AG04449 (cell line): ENCODE data around the gene LPP.

Experiments used
- CTCF ChIA-PET: fragments of 350-600 bp; formaldehyde crosslinking; extraction: SDS; loops from one replicate; lab custom pipeline; 2021; ENCODE audit warnings: antibody characterized with exemption; lab: Yijun Ruan, JAX
- POLR2A ChIA-PET: fragments of 400-600, 350-600 bp; formaldehyde crosslinking; extraction: SDS; loops from one replicate; lab custom pipeline; 2020; ENCODE audit warnings: antibody characterized with exemption, inconsistent platforms; lab: Yijun Ruan, JAX
- DNase-seq: peaks from one replicate; pipeline ENCODE4 v3.0.0-alpha.2; 2010; ENCODE audit warnings: low read depth, low spot score
- H3K4me3 ChIP-seq: 2 replicates; pipeline ENCODE4 v1.5.1; 2011; ENCODE audit warnings: low read depth, mild to moderate bottlenecking, control low read depth, low read length
- TF ChIP-seq, protein P1 (sequence below): IDR thresholded peaks from one replicate; pipeline ENCODE4 v1.5.1; 2011; ENCODE audit warnings: mild to moderate bottlenecking, moderate library complexity, low read length, control low read depth, inconsistent platforms; ENCODE audit not compliant: insufficient read depth; ENCODE audit errors: missing control alignments

LPP gene

DNA sequence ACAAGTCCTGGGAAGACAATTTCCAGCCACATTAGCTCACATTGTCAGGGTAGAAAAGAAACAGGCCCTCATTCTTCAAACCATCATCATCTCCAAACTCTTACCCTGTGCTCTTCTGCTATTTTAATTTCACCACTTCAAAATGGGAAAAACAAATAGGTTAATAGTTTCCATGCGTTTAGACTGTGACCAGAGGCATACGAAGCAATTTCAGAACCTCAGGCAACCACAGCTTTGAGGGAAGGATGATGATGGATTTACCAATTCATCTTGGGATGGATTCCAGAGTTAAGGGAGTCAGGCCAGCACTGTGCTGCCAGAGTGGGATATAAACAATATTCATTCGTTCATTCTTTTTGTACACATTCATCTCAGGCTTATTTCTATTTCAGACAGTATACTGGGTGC, 710.0 kb downstream of the LPP start:
- TF ChIP-seq, protein P1, sequence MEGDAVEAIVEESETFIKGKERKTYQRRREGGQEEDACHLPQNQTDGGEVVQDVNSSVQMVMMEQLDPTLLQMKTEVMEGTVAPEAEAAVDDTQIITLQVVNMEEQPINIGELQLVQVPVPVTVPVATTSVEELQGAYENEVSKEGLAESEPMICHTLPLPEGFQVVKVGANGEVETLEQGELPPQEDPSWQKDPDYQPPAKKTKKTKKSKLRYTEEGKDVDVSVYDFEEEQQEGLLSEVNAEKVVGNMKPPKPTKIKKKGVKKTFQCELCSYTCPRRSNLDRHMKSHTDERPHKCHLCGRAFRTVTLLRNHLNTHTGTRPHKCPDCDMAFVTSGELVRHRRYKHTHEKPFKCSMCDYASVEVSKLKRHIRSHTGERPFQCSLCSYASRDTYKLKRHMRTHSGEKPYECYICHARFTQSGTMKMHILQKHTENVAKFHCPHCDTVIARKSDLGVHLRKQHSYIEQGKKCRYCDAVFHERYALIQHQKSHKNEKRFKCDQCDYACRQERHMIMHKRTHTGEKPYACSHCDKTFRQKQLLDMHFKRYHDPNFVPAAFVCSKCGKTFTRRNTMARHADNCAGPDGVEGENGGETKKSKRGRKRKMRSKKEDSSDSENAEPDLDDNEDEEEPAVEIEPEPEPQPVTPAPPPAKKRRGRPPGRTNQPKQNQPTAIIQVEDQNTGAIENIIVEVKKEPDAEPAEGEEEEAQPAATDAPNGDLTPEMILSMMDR: no peak
- ChIA-PET POLR2A (interaction anchor here (1.3 kb wide), 1 partner anchor 18 kb away, joined by 4 read pairs; no protein-coding TSS in a partner anchor), CTCF (interaction anchor here (0.9 to 1.9 kb wide), 2 partner anchors 12 to 92 kb away, joined by 3 to 4 read pairs; no protein-coding TSS in a partner anchor)
- DNase-seq: peak; percentile 71
- no peak overlapping the region for H3K4me3 ChIP-seq

DNA sequence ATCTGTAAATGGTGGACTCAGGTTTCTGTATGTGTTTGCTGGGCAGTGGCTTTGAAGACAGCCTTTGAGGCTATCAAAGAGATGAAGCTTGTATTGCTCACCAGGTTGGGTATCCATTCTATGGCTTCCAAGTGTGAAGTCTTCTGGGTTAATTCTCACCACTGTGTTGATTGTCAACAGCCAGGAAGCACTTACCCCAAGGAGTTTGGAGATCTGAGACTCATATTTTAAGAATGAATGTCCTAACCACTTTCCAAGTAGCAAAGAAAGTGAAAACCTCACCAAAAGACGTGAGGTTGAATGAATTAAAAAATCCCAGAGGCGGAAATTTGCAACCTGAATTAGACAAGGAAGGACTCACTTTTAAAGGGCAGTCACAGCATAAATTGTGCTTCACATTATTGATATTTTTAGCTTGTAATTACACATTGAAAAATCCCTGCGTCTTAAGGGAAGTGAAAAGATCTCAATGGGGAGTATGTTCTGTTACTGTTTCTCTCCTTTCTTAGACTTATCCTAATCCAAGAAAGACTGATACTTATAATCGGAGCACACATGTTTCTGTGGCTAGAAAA, 713.8 kb downstream of the LPP start:
- no peak overlapping the region for H3K4me3 ChIP-seq
- CTCF ChIA-PET: no interaction called here
- TF ChIP-seq, protein P1: no peak
- POLR2A ChIA-PET: no interaction called here
- no peak for DNase-seq

DNA sequence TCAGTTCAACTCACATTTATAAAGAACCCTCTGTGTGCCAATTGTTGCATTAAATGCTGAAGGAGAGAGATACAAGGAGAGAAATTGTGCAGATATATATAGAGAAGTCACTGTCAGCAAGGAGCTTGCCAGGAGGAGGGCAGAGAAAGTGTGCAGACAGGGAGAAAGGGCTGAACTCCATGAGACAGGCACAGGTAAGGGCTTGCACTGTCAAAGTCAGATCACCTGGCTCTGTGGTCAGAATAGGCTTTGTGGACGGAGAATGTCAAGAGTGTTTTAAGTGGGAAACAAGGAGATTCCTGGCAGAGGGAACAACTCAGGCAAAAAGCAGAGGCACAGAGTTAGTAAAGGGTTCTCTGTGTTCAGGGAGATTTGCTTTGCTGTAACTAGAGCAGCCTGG, 714.8 kb downstream of the LPP start:
- H3K4me3 ChIP-seq: no peak overlapping the region
- CTCF ChIA-PET: no interaction called here
- POLR2A ChIA-PET: no interaction called here
- TF ChIP-seq, protein P1: no peak
- DNase-seq: no peak

DNA sequence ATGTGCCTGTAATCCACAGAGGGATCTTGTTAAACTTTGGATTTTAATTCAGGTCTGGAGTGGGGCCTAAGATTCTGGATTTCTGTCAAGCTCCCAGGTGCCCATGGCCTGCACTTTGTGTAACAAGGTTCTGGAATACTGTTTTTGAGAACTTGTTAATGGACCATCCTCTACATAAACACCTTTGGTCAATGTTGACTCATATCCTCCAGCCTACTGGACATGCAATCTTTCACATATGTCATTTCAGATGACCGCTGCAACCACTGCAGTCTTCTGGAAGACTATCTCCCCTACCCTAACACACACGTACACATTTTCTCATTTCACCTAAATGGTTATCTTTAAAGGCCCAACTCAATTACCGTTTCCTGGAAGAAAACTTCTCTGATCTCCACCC, 715.7 kb downstream of the LPP start:
- no peak for DNase-seq
- H3K4me3 ChIP-seq: no peak overlapping the region
- ChIA-PET CTCF (no interaction called here), POLR2A (no interaction called here)
- TF ChIP-seq, protein P1: no peak

DNA sequence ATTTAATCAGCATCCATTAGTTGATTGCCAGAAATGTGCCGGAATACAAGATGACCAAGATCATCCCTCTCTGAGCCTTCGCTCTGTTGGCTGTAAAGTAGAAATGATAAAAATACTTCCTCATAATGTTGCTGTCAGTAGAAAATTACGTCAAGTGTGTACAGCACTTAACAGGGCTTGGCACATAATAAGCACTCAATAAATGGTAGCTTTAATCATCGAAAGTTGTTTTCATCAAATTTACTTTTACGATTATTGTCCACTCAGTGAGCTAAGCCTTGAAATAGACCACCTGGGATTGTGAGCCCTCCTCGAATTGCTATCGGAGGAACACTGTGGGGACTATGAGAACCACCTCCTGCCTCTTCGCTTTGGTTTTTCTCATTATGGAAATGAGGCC, 716.5 kb downstream of the LPP start:
- no peak overlapping the region for H3K4me3 ChIP-seq
- ChIA-PET CTCF (no interaction called here), POLR2A (no interaction called here)
- DNase-seq: no peak
- TF ChIP-seq, protein P1: no peak

DNA sequence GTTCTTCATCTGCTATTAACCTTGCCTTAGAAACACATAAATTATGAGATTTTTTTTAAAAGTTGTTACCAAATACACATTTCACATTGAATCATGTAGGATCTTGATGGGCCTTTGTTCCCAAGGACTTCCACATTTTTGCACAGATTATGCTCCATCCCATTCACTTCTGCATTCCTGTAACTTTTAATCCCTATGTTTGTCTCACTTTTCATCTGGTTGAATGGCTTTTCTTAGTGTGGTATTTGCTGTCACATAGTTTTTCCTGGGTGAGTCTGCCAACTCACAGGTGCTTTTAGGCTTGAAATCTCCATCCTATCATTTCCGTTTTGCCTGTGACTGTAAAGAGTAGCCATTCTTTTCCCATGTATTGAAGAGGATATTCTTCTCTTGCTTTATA, 720.6 kb downstream of the LPP start:
- H3K4me3 ChIP-seq: no peak overlapping the region
- ChIA-PET POLR2A (no interaction called here), CTCF (no interaction called here)
- no peak for DNase-seq
- TF ChIP-seq, protein P1: no peak
